ENCODE results near the gene HLCS.

GRCh38 chr21:36796070-36796469 is 170.4 kb downstream of the HLCS start:
- TF ChIP-seq POLR2A (IDR thresholded peaks at IDR 0.05) (no peak), CTCF (IDR thresholded peaks at IDR 0.05) (no peak), POLR2AphosphoS5 (IDR thresholded peaks at IDR 0.05) (no peak)
